HFFc6 (cell line): ENCODE measurements around the gene SPEG. TPM values are rescaled to one million over a fixed set of nuclear protein-coding genes. Genes with fewer than 3 reads are reported as not detected.

Source experiments
- DNase-seq: peaks from one replicate; pipeline ENCODE4 v3.0.0-alpha.2; 2018
- H3K27ac Mint-ChIP-seq: 2 replicates; pipeline ENCODE4 v1.8.0; 2020; ENCODE audit warnings: mild to moderate bottlenecking, mixed read lengths
- H3K27me3 Mint-ChIP-seq: 2 replicates; pipeline ENCODE4 v1.8.0; 2021; ENCODE audit warnings: mild to moderate bottlenecking, moderate library complexity, mixed read lengths; ENCODE audit not compliant: insufficient read depth
- H3K36me3 Mint-ChIP-seq: 2 replicates; pipeline ENCODE4 v1.8.0; 2021; ENCODE audit warnings: low read depth, mixed read lengths
- H3K4me1 Mint-ChIP-seq: 2 replicates; pipeline ENCODE4 v1.8.0; 2020; ENCODE audit warnings: low read depth, mixed read lengths
- H3K4me3 Mint-ChIP-seq: 2 replicates; pipeline ENCODE4 v1.8.0; 2020; ENCODE audit warnings: mild to moderate bottlenecking, moderate library complexity, mixed read lengths
- H3K9me3 Mint-ChIP-seq: 2 replicates; pipeline ENCODE4 v1.8.0; 2020; ENCODE audit warnings: mild to moderate bottlenecking, mixed read lengths
- CTCF ChIP-seq: fragments of 200-600 bp; sonication (generic); IDR thresholded peaks from 2 replicates; pipeline ENCODE4 v1.5.0; 2021; ENCODE audit warnings: antibody characterized with exemption, mild to moderate bottlenecking
- total RNA-seq, 6 experiments: library from RNA; stranded (reverse); fragmentation: NEBNext Ultra II Directional; extraction: Animal tissue kit (Norgen Biotek cat#: 25700); gene quantifications; 2 replicates in 1 of 6; 3 replicates in 5 of 6; pipeline ENCODE4 v1.2.3, GENCODE V29; 2021

The SPEG gene
- total RNA-seq, 6 experiments from 2014 or later: 80.9 to 89.5 (median 84.7) TPM

GRCh38 chr2:219547621-219548020 lies 113.0 kb downstream of the SPEG start:
- Mint-ChIP-seq H3K9me3 (no peaks in the 10 kb centered on the region), H3K4me3 (no peak overlapping the region), H3K27me3 (peaks cover 3% of the 10 kb centered on the region), H3K4me1 (peaks cover 16% of the 10 kb centered on the region), H3K27ac (no peak overlapping the region), H3K36me3 (peaks cover 6% of the 10 kb centered on the region)
- TF ChIP-seq CTCF: no peak
- DNase-seq: no peak

Other genes with a start within 250 kb of the SPEG start
- 10 to 100 TPM; 28.8 to 39.6 (median 33.1) TPM for gene ZFAND2B, start 228.1 kb upstream of the SPEG start, total RNA-seq
- gene ABCB6, start 215.9 kb upstream of the SPEG start, total RNA-seq: 10 to 100 TPM; 12.5 to 16.5 (median 13.9) TPM
- 10 to 100 TPM; 50.5 to 58.8 (median 52.5) TPM for gene ATG9A, start 205.2 kb upstream of the SPEG start, total RNA-seq
- gene ANKZF1, start 205.0 kb upstream of the SPEG start, total RNA-seq: 10 to 100 TPM; 11.7 to 18.9 (median 15.4) TPM
- gene GLB1L, start 189.4 kb upstream of the SPEG start, total RNA-seq: 1 to 10 TPM; 4.4 to 7.6 (median 5.5) TPM
- gene STK16, start 189.4 kb upstream of the SPEG start, total RNA-seq: 10 to 100 TPM; 25.1 to 30.7 (median 28.2) TPM
- gene TUBA4B, start 181.6 kb upstream of the SPEG start, total RNA-seq: not detected
- 10 to 100 TPM; 40.4 to 66.3 (median 48.2) TPM for gene TUBA4A, start 180.9 kb upstream of the SPEG start, total RNA-seq
- 10 to 100 TPM; 39.7 to 45.4 (median 41.5) TPM for gene DNAJB2, start 155.5 kb upstream of the SPEG start, total RNA-seq
- gene PTPRN, start 125.4 kb upstream of the SPEG start, total RNA-seq: 10 to 100 TPM in 5 of 6 experiments, 1 to 10 TPM in 1; 5.2 to 18.3 (median 15.2) TPM
- not detected for gene RESP18, start 102.1 kb upstream of the SPEG start, total RNA-seq
- gene DNPEP, start 46.9 kb upstream of the SPEG start, total RNA-seq: 10 to 100 TPM; 46.9 to 59.4 (median 53.0) TPM
- under 1 TPM in 5 of 6 experiments, not detected in 1; 0.12 to 0.37 (median 0.19) TPM for gene DES, start 16.5 kb upstream of the SPEG start, total RNA-seq
- gene GMPPA, start 64.0 kb downstream of the SPEG start, total RNA-seq: 10 to 100 TPM; 68.9 to 85.3 (median 74.1) TPM
- gene ASIC4, start 79.6 kb downstream of the SPEG start, total RNA-seq: under 1 TPM in 3 of 6 experiments, not detected in 3; 0.05 to 0.19 (median 0.07) TPM
- 100 to 1,000 TPM; 116 to 190 (median 139) TPM for gene CHPF, start 109.0 kb downstream of the SPEG start, total RNA-seq
- 1 to 10 TPM; 2.3 to 2.8 (median 2.7) TPM for gene TMEM198, start 109.2 kb downstream of the SPEG start, total RNA-seq
- gene OBSL1, start 136.7 kb downstream of the SPEG start, total RNA-seq: 10 to 100 TPM; 60.0 to 85.2 (median 65.8) TPM
- gene INHA, start 137.5 kb downstream of the SPEG start, total RNA-seq: under 1 TPM in 5 of 6 experiments, not detected in 1; 0.14 to 0.45 (median 0.25) TPM
- gene STK11IP, start 163.0 kb downstream of the SPEG start, total RNA-seq: 10 to 100 TPM; 17.4 to 21.5 (median 18.9) TPM
- gene SLC4A3, start 192.8 kb downstream of the SPEG start, total RNA-seq: 10 to 100 TPM in 1 of 6 experiments, 1 to 10 TPM in 5; 3.7 to 13.5 (median 4.3) TPM